Breast epithelium (tissue), 4 donors: ENCODE measurements around the gene PTPN2. TPM values are rescaled to one million over a fixed set of nuclear protein-coding genes. Genes with fewer than 3 reads are reported as not detected.

ENCODE experiments used
- DNase-seq, 2 donors: peaks; one replicate each; pipeline ENCODE4 v3.0.0-alpha.2; 2019; ENCODE audit warnings: low spot score in 2 of 2
- H3K27ac ChIP-seq, 2 donors: fragments of 200-600 bp; sonication (generic) in 1 of 2; one replicate each; pipeline ENCODE4 v1.5.1; 2016 to 2019; ENCODE audit warnings: mild to moderate bottlenecking in 1 of 2
- H3K27me3 ChIP-seq, 2 donors: fragments of 200-600 bp; sonication (generic) in 1 of 2; one replicate each; pipeline versions ENCODE4 v1.5.1 to v1.6.0; 2017 to 2019; ENCODE audit warnings: control low read depth in 1 of 2, mild to moderate bottlenecking in 1 of 2
- H3K36me3 ChIP-seq: fragments of 200-600 bp; one replicate; pipeline ENCODE4 v1.5.1; 2019
- H3K4me1 ChIP-seq, 2 donors: fragments of 200-600 bp; sonication (generic); one replicate each; pipeline ENCODE4 v1.5.1; 2016 to 2019; ENCODE audit warnings: control low read depth in 1 of 2
- H3K4me3 ChIP-seq, 3 donors: fragments of 200-600 bp; sonication (generic); 1 replicate in 2 of 3; 2 replicates in 1 of 3; pipeline ENCODE4 v1.5.1; 2016 to 2019; ENCODE audit warnings: mild to moderate bottlenecking in 3 of 3, moderate library complexity in 2 of 3
- H3K9me3 ChIP-seq, 2 donors: fragments of 200-600 bp; sonication (generic) in 1 of 2; one replicate each; pipeline ENCODE4 v1.5.1; 2016 to 2019; ENCODE audit warnings: control low read depth in 1 of 2
- POLR2A ChIP-seq: fragments of 450-650 bp; IDR thresholded peaks from one replicate; pipeline ENCODE4 v1.6.1; 2016; ENCODE audit warnings: antibody characterized with exemption, mild to moderate bottlenecking, moderate library complexity
- POLR2AphosphoS5 ChIP-seq, 3 donors: sonication (generic); formaldehyde crosslinking; IDR thresholded peaks; one replicate each; pipeline ENCODE4 v1.6.1; 2017; ENCODE audit warnings: antibody characterized with exemption in 3 of 3
- intact Hi-C: fragments of 100-400 bp; cut with DNase I; formaldehyde crosslinking; loops from one replicate; pipeline ENCODE4 v1.15.1; 2023; ENCODE audit warnings: low total_unique reads
- total RNA-seq, 3 donors: library from RNA; depleted of rRNA; stranded (reverse); fragments of >200 nt; gene quantifications; one replicate each; pipeline ENCODE4 v1.1.0, GENCODE V29; 2016
- TF ChIP-seq, protein P1 (sequence below), 3 donors: fragments of 450-650 bp; IDR thresholded peaks; one replicate each; pipeline ENCODE4 v1.5.1; 2016 to 2017; ENCODE audit warnings: antibody characterized with exemption in 3 of 3, mild to moderate bottlenecking in 3 of 3, moderate library complexity in 3 of 3

PTPN2 gene
- total RNA-seq, 3 donors from 2014 or later = 38.4 to 57.1 (median 53.7) TPM

DNA sequence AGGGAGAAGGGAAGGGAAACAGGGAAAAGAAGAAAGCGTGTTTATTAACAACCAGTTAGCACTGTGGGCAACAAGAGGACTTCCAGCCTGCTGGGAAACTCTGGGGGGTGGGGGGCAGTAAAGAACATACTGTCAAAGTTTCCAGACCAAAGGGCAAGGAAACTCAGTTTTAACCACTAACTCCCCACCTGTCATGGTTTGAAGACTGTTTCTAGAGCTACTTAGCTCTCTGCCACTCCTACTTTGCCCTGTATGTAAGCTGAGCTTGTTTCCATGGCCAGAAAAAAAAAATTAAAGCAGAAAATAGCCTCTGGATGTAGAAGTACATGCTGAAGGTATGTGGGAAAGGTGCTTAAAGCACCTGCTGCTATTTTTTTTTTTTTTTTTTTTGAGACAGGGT lies 11.0 kb upstream of the PTPN2 start:
- intact Hi-C loops = no loop called here
- TF ChIP-seq POLR2A (no peak), POLR2AphosphoS5 (IDR thresholded peaks at IDR 0.05) (no peak)
- TF ChIP-seq, protein P1, sequence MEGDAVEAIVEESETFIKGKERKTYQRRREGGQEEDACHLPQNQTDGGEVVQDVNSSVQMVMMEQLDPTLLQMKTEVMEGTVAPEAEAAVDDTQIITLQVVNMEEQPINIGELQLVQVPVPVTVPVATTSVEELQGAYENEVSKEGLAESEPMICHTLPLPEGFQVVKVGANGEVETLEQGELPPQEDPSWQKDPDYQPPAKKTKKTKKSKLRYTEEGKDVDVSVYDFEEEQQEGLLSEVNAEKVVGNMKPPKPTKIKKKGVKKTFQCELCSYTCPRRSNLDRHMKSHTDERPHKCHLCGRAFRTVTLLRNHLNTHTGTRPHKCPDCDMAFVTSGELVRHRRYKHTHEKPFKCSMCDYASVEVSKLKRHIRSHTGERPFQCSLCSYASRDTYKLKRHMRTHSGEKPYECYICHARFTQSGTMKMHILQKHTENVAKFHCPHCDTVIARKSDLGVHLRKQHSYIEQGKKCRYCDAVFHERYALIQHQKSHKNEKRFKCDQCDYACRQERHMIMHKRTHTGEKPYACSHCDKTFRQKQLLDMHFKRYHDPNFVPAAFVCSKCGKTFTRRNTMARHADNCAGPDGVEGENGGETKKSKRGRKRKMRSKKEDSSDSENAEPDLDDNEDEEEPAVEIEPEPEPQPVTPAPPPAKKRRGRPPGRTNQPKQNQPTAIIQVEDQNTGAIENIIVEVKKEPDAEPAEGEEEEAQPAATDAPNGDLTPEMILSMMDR (IDR thresholded peaks at IDR 0.05) = no peak

DNA sequence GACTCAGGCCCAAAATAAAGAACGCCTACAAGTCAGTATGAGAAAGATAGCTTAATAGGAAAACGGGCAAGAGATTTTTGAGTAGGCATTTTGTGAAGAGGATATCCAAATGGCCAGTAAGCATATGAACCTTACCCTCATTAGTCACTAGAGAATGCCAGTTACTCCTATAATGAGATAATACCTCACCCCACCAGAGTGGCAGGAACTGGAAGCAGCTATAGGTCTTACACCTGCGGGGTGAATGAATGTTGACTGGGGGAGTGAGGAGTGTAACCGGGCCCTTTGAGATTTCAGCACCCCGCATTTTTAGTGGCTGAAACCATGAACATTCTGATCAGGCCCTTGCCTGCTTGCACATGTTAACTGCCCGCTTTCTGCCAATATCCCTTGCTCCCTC lies 7.5 kb upstream of the PTPN2 start:
- no peaks in the 10 kb centered on the region for H3K36me3 ChIP-seq
- H3K4me3 ChIP-seq = no peak overlapping the region
- H3K27me3 ChIP-seq = peaks cover 0 to 10% of the 10 kb centered on the region in 2 donors
- intact Hi-C loops = no loop called here
- TF ChIP-seq, protein P1 (IDR thresholded peaks at IDR 0.05) = no peak
- TF ChIP-seq POLR2AphosphoS5 (IDR thresholded peaks at IDR 0.05) (no peak), POLR2A (no peak)
- no peak overlapping the region for H3K27ac ChIP-seq
- no peak for DNase-seq
- H3K4me1 ChIP-seq = no peaks in the 10 kb centered on the region
- H3K9me3 ChIP-seq = peaks cover 0 to 3% of the 10 kb centered on the region in 2 donors

More for the DNA sequence above, 11.0 kb upstream of the PTPN2 start:
- Histone ChIP-seq H3K4me1 (no peaks in the 10 kb centered on the region), H3K36me3 (no peaks in the 10 kb centered on the region), H3K4me3 (no peak overlapping the region), H3K27ac (no peak overlapping the region), H3K27me3 (peaks cover 0 to 10% of the 10 kb centered on the region in 2 donors), H3K9me3 (peaks cover 0 to 3% of the 10 kb centered on the region in 2 donors)
- DNase-seq = no peak

DNA sequence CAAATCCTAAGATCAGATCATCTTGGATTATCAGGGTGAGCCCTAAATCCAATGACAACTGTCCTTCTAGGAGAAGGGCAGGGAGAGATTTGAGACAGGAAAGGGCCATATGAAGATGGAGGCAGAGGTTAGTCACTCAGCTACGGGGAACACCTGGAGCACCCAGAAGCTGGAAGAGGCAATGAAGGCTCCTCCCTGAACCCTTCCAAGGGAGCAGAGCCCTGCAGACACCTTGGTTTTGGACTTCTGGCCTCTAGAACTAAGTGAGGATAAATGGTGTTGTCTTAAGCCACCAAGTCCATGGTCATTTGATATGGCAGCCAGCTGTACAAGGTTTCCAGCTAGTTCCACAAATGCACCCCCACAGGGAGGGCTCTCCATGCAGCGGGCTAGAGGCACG lies 6.9 kb upstream of the PTPN2 start:
- H3K27me3 ChIP-seq = peaks cover 0 to 10% of the 10 kb centered on the region in 2 donors
- no peaks in the 10 kb centered on the region for H3K36me3 ChIP-seq
- H3K4me1 ChIP-seq = no peaks in the 10 kb centered on the region
- intact Hi-C loops = no loop called here
- TF ChIP-seq, protein P1 (IDR thresholded peaks at IDR 0.05) = no peak
- TF ChIP-seq POLR2A = no peak
- no peak for TF ChIP-seq POLR2AphosphoS5 (IDR thresholded peaks at IDR 0.05)
- no peak overlapping the region for H3K27ac ChIP-seq
- H3K9me3 ChIP-seq = peaks cover 0 to 3% of the 10 kb centered on the region in 2 donors
- no peak for DNase-seq
- H3K4me3 ChIP-seq = no peak overlapping the region

DNA sequence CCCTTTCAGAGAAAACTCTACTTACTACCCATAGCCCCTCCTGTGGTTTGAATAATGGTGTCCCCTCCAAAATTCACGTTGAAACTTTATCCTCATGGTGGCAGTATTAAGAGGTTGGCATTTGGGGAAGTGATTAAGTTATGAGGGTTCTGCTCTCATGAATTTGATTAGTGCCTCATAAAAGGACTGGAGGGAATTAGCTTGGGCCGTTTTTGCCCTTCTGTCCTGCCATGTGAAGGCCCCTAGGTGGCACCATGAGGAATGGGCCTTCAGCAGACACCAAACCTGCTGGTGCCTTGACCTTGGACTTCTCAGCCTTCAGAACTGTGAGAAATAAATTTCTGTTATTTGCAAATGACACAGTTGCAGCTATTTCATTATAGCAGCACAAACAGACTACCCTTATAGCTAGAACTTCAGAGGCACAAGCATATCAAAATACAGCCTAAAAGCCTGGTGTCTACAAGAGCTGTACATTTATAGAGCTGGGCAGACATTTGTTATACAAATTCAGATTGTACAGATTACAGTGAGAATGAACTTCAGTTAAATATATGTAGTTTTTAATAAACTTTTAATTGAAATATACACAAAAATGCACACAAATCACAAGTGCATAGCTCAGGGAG lies 2.6 kb upstream of the PTPN2 start:
- Histone ChIP-seq H3K9me3 (peaks cover 0 to 3% of the 10 kb centered on the region in 2 donors), H3K4me1 (peaks cover 0 to 8% of the 10 kb centered on the region in 2 donors), H3K27ac (no peak overlapping the region), H3K27me3 (no peaks in the 10 kb centered on the region), H3K36me3 (no peaks in the 10 kb centered on the region), H3K4me3 (no peak overlapping the region)
- DNase-seq = no peak
- intact Hi-C loops = no loop called here
- TF ChIP-seq POLR2AphosphoS5 (IDR thresholded peaks at IDR 0.05) (no peak), POLR2A (no peak)
- TF ChIP-seq, protein P1 (IDR thresholded peaks at IDR 0.05) = no peak

DNA sequence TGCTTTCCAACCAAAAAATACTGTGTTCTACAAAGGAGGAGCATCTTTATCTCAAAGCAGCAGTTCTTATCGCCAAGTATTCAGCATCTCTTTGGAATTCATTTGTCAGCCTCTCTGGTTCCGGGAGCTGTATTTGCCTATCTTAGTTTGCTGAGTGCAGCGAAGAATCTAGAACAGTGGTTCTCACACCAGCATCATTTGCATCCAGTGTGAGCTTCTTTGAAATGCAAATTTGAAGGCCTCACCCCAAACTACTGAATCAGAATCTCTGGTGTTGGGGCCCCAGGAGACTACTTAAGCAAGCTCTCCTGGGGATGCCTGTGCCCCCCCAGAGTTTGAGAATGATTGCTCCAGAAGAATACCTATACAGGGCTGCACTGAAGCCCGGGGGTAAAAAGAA lies 1.5 kb upstream of the PTPN2 start:
- DNase-seq = no peak
- Histone ChIP-seq H3K9me3 (peaks cover 0 to under 1% of the 10 kb centered on the region in 2 donors), H3K4me3 (no peak overlapping the region), H3K36me3 (no peaks in the 10 kb centered on the region), H3K27me3 (no peaks in the 10 kb centered on the region), H3K4me1 (peaks cover 0 to 11% of the 10 kb centered on the region in 2 donors), H3K27ac (no peak overlapping the region)
- intact Hi-C loops = no loop called here
- TF ChIP-seq POLR2AphosphoS5 (IDR thresholded peaks at IDR 0.05) (no peak), POLR2A (no peak)
- TF ChIP-seq, protein P1 (IDR thresholded peaks at IDR 0.05) = no peak
